Fibroblast of villous mesenchyme (primary cell): ENCODE data around the gene LRPAP1. TPM values are rescaled to one million over a fixed set of nuclear protein-coding genes. Genes with fewer than 3 reads are reported as not detected.
A peak's percentile ranks its signal among the peaks of the same experiment; 100 is the strongest.

Experiments
- DNase-seq: peaks from one replicate; pipeline ENCODE4 v3.0.0-alpha.2; 2010; ENCODE audit warnings: low read depth
- H3K4me3 ChIP-seq: 2 replicates; pipeline ENCODE4 v1.5.1; 2011; ENCODE audit warnings: low read depth, mild to moderate bottlenecking, low read length
- CTCF ChIP-seq: IDR thresholded peaks from 2 replicates; pipeline ENCODE4 v1.5.1; 2012; ENCODE audit warnings: low read depth, mild to moderate bottlenecking, low read length; ENCODE audit not compliant: insufficient read depth
- total RNA-seq: library from RNA; depleted of rRNA; stranded (reverse); fragments of >200 nt; gene quantifications from 2 replicates; pipeline ENCODE4 v1.2.3, GENCODE V29; 2012

Gene LRPAP1
- total RNA-seq, 1 donor: 21.2 TPM

GRCh38 chr4:3472411-3473141 lies 59.6 kb downstream of the LRPAP1 start:
- no peak for TF ChIP-seq CTCF
- DNase-seq: no peak
- H3K4me3 ChIP-seq: no peak overlapping the region

DNA sequence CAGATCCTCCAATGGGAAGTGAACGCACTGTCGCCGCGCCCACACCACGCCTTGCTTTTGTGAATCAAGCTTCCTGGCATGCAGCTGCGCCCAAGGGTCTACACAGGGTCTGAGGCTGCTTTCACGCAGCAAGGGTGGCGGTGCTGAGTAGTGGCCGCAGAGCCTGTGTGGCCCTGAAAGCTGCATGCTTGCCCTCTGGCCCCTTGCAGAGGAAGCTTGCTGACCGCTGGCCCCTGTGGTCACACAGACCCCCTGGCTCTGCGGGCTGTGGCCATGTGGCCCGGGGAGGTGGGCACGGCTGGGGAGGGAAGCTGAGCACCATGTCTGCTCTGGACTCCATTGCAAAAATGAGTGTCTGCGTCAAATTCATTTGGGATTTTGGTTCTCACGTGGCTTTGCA lies 60.3 kb downstream of the LRPAP1 start:
- no peak for DNase-seq
- TF ChIP-seq CTCF: no peak
- no peak overlapping the region for H3K4me3 ChIP-seq

GRCh38 chr4:3471098-3471760 lies 61.0 kb downstream of the LRPAP1 start:
- H3K4me3 ChIP-seq: no peak overlapping the region
- no peak for DNase-seq
- no peak for TF ChIP-seq CTCF

GRCh38 chr4:3470244-3471097 lies 61.8 kb downstream of the LRPAP1 start:
- no peak for TF ChIP-seq CTCF
- no peak overlapping the region for H3K4me3 ChIP-seq
- DNase-seq: peak; percentile 26

GRCh38 chr4:3469386-3470243 lies 62.6 kb downstream of the LRPAP1 start:
- DNase-seq: no peak
- no peak overlapping the region for H3K4me3 ChIP-seq
- no peak for TF ChIP-seq CTCF

DNA sequence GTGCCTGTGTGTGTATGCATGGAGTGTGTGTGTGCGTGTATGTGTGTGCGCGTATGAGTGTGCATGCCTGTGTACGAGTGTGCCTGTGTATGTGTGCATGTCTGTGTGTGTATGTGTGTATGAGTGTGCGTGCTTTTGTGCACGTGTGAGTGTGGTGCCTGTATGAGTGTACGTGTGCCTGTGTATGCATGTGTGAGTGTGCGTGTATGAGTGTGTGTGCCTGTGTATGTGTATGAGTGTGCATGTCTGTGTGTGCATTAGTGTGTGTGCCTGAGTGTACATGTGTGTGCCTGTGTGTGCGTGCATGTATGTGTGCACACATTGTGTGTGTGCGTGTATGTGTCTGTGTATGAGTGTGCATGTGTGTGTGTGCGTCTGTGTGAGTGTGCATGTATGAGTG lies 63.4 kb downstream of the LRPAP1 start:
- DNase-seq: no peak
- no peak overlapping the region for H3K4me3 ChIP-seq
- TF ChIP-seq CTCF: no peak
